OCI-LY7 (cell line): ENCODE results near the gene IQCH. TPM values are rescaled to one million over a fixed set of nuclear protein-coding genes. Genes with fewer than 3 reads are reported as not detected.

Experiments
- BruUV-seq: library from RNA; stranded (reverse); fragments of 400-500 nt; replicated peaks from 2 replicates; lab custom pipeline; 2021; lab: Mats Ljungman, UMichigan
- CTCF ChIA-PET: fragments of 300-600 bp; sonication (Branson Sonifier 250); formaldehyde crosslinking; loops from one replicate; lab custom pipeline; 2022; ENCODE audit warnings: antibody characterized with exemption; ENCODE audit not compliant: unreplicated experiment; lab: Charles Lee
- POLR2A ChIA-PET: fragments of 300-600 bp; sonication (Branson Sonifier 250); formaldehyde crosslinking; loops from one replicate; lab custom pipeline; 2022; ENCODE audit warnings: antibody characterized with exemption; lab: Charles Lee
- DNase-seq: peaks from one replicate; pipeline ENCODE4 v3.0.0-alpha.2; 2015; ENCODE audit warnings: low spot score
- H2AFZ ChIP-seq: fragments of 200-600 bp; sonication (generic), shearing (Covaris generic); 2 replicates; pipeline ENCODE4 v1.6.1; 2014; ENCODE audit warnings: mild to moderate bottlenecking, antibody characterized with exemption, low read length, moderate library complexity
- H3K27ac ChIP-seq: fragments of 200-600 bp; sonication (generic); 2 replicates; pipeline ENCODE4 v1.5.1; 2014; ENCODE audit warnings: mixed run types, low read depth, mild to moderate bottlenecking, moderate library complexity, low read length, inconsistent platforms; ENCODE audit not compliant: poor library complexity, severe bottlenecking
- H3K36me3 ChIP-seq: fragments of 200-600 bp; sonication (generic); 2 replicates; pipeline ENCODE4 v1.6.1; 2014; ENCODE audit warnings: mild to moderate bottlenecking, antibody characterized with exemption, low read length, moderate library complexity, mixed read lengths; ENCODE audit not compliant: insufficient read depth
- H3K4me1 ChIP-seq: fragments of 200-600 bp; sonication (generic); 2 replicates; pipeline ENCODE4 v1.5.1; 2014; ENCODE audit warnings: mild to moderate bottlenecking, low read length; ENCODE audit not compliant: insufficient read depth, poor library complexity, severe bottlenecking
- H3K4me2 ChIP-seq: fragments of 200-600 bp; sonication (generic); 2 replicates; pipeline ENCODE4 v1.6.1; 2014; ENCODE audit warnings: mild to moderate bottlenecking, low read length
- H3K4me3 ChIP-seq: fragments of 200-600 bp; sonication (generic); 2 replicates; pipeline ENCODE4 v1.5.1; 2014; ENCODE audit warnings: mild to moderate bottlenecking, low read depth, low read length; ENCODE audit not compliant: poor library complexity, severe bottlenecking
- H3K79me2 ChIP-seq: fragments of 200-600 bp; sonication (generic); 2 replicates; pipeline ENCODE4 v1.6.1; 2016; ENCODE audit warnings: low read depth, mild to moderate bottlenecking, low read length, moderate library complexity, mixed read lengths; ENCODE audit not compliant: insufficient read depth
- H3K9me2 ChIP-seq: fragments of 200-600 bp; sonication (generic); 2 replicates; pipeline ENCODE4 v1.6.1; 2016; ENCODE audit warnings: mild to moderate bottlenecking, low read length, mixed read lengths; ENCODE audit not compliant: insufficient read depth
- H3K9me3 ChIP-seq: fragments of 200-600 bp; sonication (generic); 2 replicates; pipeline ENCODE4 v1.6.1; 2014; ENCODE audit warnings: mild to moderate bottlenecking, mixed run types, low read length, mixed read lengths
- H4K20me1 ChIP-seq: fragments of 200-600 bp; sonication (generic); 2 replicates; pipeline ENCODE4 v1.6.1; 2014; ENCODE audit warnings: mild to moderate bottlenecking, antibody characterized with exemption, low read length, moderate library complexity, mixed read lengths; ENCODE audit not compliant: insufficient read depth
- EZH2phosphoT487 ChIP-seq: fragments of 200-600 bp; sonication (generic); IDR thresholded peaks from 2 replicates; pipeline ENCODE4 v1.6.1; 2018; ENCODE audit warnings: low read depth, borderline replicate concordance, mild to moderate bottlenecking, mixed run types, antibody characterized with exemption, low read length, moderate library complexity, mixed read lengths
- intact Hi-C: fragments of 100-400 bp; cut with micrococcal nuclease; formaldehyde crosslinking; loops from one replicate; pipeline ENCODE4 v1.10.0; 2022; ENCODE audit not compliant: unreplicated experiment
- total RNA-seq, 2 experiments: library from RNA; depleted of rRNA in 1 of 2; stranded (reverse); fragments of >200 nt in 1 of 2; shearing (Covaris generic) in 1 of 2; gene quantifications; 2 replicates each; pipeline ENCODE4 v1.2.3, GENCODE V29; 2014 to 2022
- TF ChIP-seq, protein P1 (sequence below): fragments of 200-600 bp; sonication (generic); conservative IDR thresholded peaks from 2 replicates; pipeline ENCODE4 v1.5.1; 2014; ENCODE audit warnings: mild to moderate bottlenecking, antibody characterized with exemption, low read length, moderate library complexity, mixed read lengths

The IQCH gene
- total RNA-seq, 2 experiments from 2014 or later = 3.9 to 5.8 TPM

DNA sequence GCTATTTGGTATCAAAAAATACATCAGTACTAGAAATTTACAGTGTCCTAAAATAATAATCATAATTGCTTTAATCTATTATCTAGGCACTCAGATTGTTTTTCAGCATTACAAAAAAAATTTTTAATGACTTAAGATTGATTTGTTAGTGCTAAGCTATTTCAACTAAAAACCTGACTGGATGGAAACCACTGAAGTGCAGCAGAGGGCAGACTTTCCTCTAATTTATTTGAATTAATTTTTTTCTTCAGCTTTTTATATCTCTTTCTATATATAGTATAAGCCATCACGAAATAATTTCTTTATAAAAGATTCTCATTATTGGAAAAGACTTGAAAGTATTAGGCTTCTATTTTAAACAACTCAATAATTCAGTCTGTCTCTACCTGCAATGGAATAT lies 131.4 kb downstream of the IQCH start:
- Histone ChIP-seq H4K20me1 (no peaks in the 10 kb centered on the region), H3K27ac (no peak overlapping the region), H3K4me1 (no peaks in the 10 kb centered on the region), H3K4me2 (no peak overlapping the region), H3K9me3 (no peaks in the 10 kb centered on the region), H2AFZ (no peak overlapping the region), H3K9me2 (no peaks in the 10 kb centered on the region), H3K79me2 (no peaks in the 10 kb centered on the region), H3K36me3 (no peaks in the 10 kb centered on the region), H3K4me3 (no peak overlapping the region)
- ChIA-PET POLR2A (no interaction called here), CTCF (no interaction called here)
- TF ChIP-seq EZH2phosphoT487 = no peak
- TF ChIP-seq, protein P1, sequence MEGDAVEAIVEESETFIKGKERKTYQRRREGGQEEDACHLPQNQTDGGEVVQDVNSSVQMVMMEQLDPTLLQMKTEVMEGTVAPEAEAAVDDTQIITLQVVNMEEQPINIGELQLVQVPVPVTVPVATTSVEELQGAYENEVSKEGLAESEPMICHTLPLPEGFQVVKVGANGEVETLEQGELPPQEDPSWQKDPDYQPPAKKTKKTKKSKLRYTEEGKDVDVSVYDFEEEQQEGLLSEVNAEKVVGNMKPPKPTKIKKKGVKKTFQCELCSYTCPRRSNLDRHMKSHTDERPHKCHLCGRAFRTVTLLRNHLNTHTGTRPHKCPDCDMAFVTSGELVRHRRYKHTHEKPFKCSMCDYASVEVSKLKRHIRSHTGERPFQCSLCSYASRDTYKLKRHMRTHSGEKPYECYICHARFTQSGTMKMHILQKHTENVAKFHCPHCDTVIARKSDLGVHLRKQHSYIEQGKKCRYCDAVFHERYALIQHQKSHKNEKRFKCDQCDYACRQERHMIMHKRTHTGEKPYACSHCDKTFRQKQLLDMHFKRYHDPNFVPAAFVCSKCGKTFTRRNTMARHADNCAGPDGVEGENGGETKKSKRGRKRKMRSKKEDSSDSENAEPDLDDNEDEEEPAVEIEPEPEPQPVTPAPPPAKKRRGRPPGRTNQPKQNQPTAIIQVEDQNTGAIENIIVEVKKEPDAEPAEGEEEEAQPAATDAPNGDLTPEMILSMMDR = peak; percentile 38; the same call in 1 of the 2 replicates
- BruUV-seq = no TSS peak
- intact Hi-C loops = no loop called here
- DNase-seq = no peak

DNA sequence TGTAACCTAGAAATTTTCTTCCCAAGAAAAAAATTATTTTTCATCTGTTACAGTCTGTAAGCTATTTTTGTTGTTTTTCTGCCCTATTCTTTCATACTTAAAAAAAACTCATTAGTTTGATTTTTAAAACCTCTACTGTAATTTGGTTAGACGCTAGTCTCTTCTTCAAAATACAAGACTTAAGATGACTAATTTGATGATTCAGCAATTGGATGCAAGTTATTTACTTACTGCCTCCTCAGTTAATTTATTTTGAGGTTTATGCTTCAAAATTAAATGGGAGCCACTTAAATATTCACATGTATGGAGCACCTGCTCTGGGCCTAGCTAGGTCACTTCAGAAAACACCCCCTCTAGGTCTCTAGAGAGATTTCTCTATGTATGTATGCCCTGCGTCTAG lies 132.4 kb downstream of the IQCH start:
- Histone ChIP-seq H3K27ac (no peak overlapping the region), H3K79me2 (no peaks in the 10 kb centered on the region), H3K4me1 (no peaks in the 10 kb centered on the region), H4K20me1 (no peaks in the 10 kb centered on the region), H3K4me3 (no peak overlapping the region), H3K9me2 (no peaks in the 10 kb centered on the region), H3K4me2 (no peak overlapping the region), H3K9me3 (no peaks in the 10 kb centered on the region), H3K36me3 (no peaks in the 10 kb centered on the region), H2AFZ (no peak overlapping the region)
- TF ChIP-seq, protein P1 = no peak
- TF ChIP-seq EZH2phosphoT487 = no peak
- CTCF ChIA-PET = no interaction called here
- POLR2A ChIA-PET = interaction anchor here (0.6 kb wide), 2 partner anchors 32 to 672 kb away, joined by 3 to 5 read pairs; no protein-coding TSS in a partner anchor
- intact Hi-C loops = no loop called here
- BruUV-seq = no TSS peak
- no peak for DNase-seq

DNA sequence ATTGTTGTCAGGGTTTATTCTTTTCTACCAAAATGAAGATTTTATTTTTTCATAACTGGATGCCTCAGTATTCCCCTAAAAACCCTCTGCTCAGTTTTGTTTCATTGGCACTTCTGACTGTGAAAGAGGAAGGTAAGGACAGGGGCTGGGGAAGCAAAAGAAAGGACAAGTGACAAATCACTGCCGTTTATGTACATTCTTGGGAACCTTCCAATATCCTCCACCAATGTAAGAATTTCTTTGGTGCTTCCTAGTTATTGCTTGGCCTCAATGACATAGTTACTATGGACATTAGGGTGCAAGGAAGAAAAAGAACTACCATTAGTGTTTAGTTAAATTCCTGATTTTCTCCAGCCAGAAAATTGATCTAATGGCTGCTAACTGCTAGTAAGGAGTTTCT lies 135.4 kb downstream of the IQCH start:
- intact Hi-C loops = no loop called here
- Histone ChIP-seq H3K9me2 (no peaks in the 10 kb centered on the region), H3K36me3 (no peaks in the 10 kb centered on the region), H3K4me3 (no peak overlapping the region), H3K4me1 (no peaks in the 10 kb centered on the region), H2AFZ (no peak overlapping the region), H4K20me1 (no peaks in the 10 kb centered on the region), H3K9me3 (no peaks in the 10 kb centered on the region), H3K79me2 (no peaks in the 10 kb centered on the region), H3K4me2 (no peak overlapping the region), H3K27ac (no peak overlapping the region)
- DNase-seq = no peak
- no TSS peak for BruUV-seq
- TF ChIP-seq EZH2phosphoT487 = no peak
- TF ChIP-seq, protein P1 = no peak
- ChIA-PET POLR2A (no interaction called here), CTCF (no interaction called here)
